DOHH2 (cell line): ENCODE results near the gene STARD8.

ENCODE experiments used
- H3F3A ChIP-seq: fragments of 200-600 bp; sonication (generic), shearing (Covaris generic); 2 replicates; pipeline ENCODE4 v1.6.0; 2016; ENCODE audit warnings: antibody characterized with exemption, mild to moderate bottlenecking; ENCODE audit not compliant: control insufficient read depth, insufficient read depth
- H3K27ac ChIP-seq: fragments of 200-600 bp; sonication (generic); 2 replicates; pipeline ENCODE4 v1.5.1; 2014; ENCODE audit warnings: low read depth, mild to moderate bottlenecking, low read length, moderate library complexity
- H3K27me3 ChIP-seq: fragments of 200-600 bp; sonication (generic); 2 replicates; pipeline ENCODE4 v1.6.1; 2014; ENCODE audit warnings: mild to moderate bottlenecking, low read length, mixed read lengths; ENCODE audit not compliant: control insufficient read depth
- H3K36me3 ChIP-seq: fragments of 200-600 bp; sonication (generic); 2 replicates; pipeline ENCODE4 v1.6.1; 2014; ENCODE audit warnings: mild to moderate bottlenecking, low read length, moderate library complexity, mixed read lengths; ENCODE audit not compliant: control insufficient read depth
- H3K4me1 ChIP-seq: fragments of 200-600 bp; sonication (generic); 2 replicates; pipeline ENCODE4 v1.6.1; 2014; ENCODE audit warnings: mild to moderate bottlenecking, low read length, mixed read lengths; ENCODE audit not compliant: control insufficient read depth
- H3K4me2 ChIP-seq: fragments of 200-600 bp; sonication (generic); 2 replicates; pipeline ENCODE4 v1.6.0; 2014; ENCODE audit warnings: mild to moderate bottlenecking, low read length, moderate library complexity
- H3K4me3 ChIP-seq: fragments of 200-600 bp; sonication (generic); 2 replicates; pipeline ENCODE4 v1.5.1; 2014; ENCODE audit warnings: mild to moderate bottlenecking, low read length, mixed read lengths
- H3K79me2 ChIP-seq: fragments of 200-600 bp; sonication (generic); 2 replicates; pipeline ENCODE4 v1.6.1; 2014; ENCODE audit warnings: mild to moderate bottlenecking, low read length, mixed read lengths; ENCODE audit not compliant: control insufficient read depth
- H3K9me2 ChIP-seq: fragments of 200-600 bp; sonication (generic); replicated peaks from 2 replicates; pipeline ENCODE4 v1.6.1; 2014; ENCODE audit warnings: mild to moderate bottlenecking, low read length, mixed read lengths; ENCODE audit not compliant: control insufficient read depth
- H3K9me3 ChIP-seq: fragments of 200-600 bp; sonication (generic); 2 replicates; pipeline ENCODE4 v1.6.1; 2014; ENCODE audit warnings: antibody characterized with exemption, low read length, mixed read lengths; ENCODE audit not compliant: control insufficient read depth, insufficient read depth
- H4K20me1 ChIP-seq: fragments of 200-600 bp; sonication (generic); 2 replicates; pipeline ENCODE4 v1.6.0; 2014; ENCODE audit warnings: low read depth, mild to moderate bottlenecking, antibody characterized with exemption, low read length, moderate library complexity; ENCODE audit not compliant: control insufficient read depth, insufficient read depth
- EZH2phosphoT487 ChIP-seq: fragments of 200-600 bp; sonication (generic); IDR thresholded peaks from 2 replicates; pipeline ENCODE4 v1.6.1; 2017; ENCODE audit warnings: borderline replicate concordance, mild to moderate bottlenecking, antibody characterized with exemption, low read length, moderate library complexity, mixed read lengths
- TF ChIP-seq, protein P1 (sequence below): fragments of 200-600 bp; sonication (generic); IDR thresholded peaks from one replicate; pipeline ENCODE4 v1.5.1; 2014; ENCODE audit warnings: antibody characterized with exemption, mild to moderate bottlenecking, low read depth, low read length; ENCODE audit not compliant: poor library complexity, severe bottlenecking

Gene STARD8

DNA sequence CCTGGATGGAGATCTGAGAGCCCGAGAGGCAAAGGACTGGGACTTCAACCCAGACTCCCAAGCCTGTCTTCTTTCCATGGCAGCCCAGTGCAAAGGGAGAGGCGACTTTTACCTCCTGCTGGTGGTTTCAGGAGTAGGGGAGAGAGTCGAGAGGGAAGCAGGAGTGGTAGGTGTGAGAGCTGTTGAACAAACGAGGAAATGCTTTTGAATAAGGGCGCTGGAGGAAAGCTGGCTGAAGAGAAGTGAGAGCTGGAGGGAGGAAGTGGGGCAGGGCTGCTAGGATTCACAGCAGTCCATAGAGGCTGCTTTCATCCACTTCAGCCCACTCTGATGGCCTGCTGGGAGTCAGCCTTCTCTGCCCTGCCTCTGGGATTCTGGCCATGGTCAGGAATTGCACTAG lies 99.5 kb downstream of the STARD8 start:
- Histone ChIP-seq H3K27me3 (no peaks in the 10 kb centered on the region), H3K4me3 (no peak overlapping the region), H4K20me1 (no peaks in the 10 kb centered on the region), H3K4me1 (no peaks in the 10 kb centered on the region), H3K4me2 (no peak overlapping the region), H3K36me3 (no peaks in the 10 kb centered on the region), H3K9me3 (no peaks in the 10 kb centered on the region), H3F3A (no peaks in the 10 kb centered on the region), H3K79me2 (no peaks in the 10 kb centered on the region), H3K27ac (no peak overlapping the region), H3K9me2 (no peaks in the 10 kb centered on the region)
- no peak for TF ChIP-seq EZH2phosphoT487

DNA sequence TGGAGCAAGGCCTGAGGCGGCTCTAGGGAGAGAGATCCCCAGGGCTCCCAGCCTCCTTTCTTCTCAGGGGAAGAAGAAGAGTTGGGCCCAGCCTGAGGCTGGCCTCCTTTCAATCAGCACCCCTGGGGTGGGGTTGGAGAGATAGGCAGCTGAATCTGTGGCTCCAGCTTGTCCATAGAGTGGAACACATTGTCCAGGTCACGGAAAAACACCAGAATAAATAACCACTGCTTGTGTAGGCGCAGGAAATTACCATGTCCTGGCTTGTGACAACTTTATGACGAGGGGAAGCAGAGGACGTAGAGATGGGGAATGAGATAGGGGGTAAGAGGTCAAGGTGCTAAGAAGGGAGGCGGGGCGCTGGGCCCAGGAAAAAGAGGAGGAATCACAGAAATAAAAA lies 100.6 kb downstream of the STARD8 start:
- TF ChIP-seq EZH2phosphoT487: no peak
- no peaks in the 10 kb centered on the region for H3K9me2 ChIP-seq
- no peak overlapping the region for H3K4me2 ChIP-seq
- no peaks in the 10 kb centered on the region for H3K4me1 ChIP-seq
- H3K36me3 ChIP-seq: no peaks in the 10 kb centered on the region
- no peak overlapping the region for H3K4me3 ChIP-seq
- no peaks in the 10 kb centered on the region for H3F3A ChIP-seq
- H3K9me3 ChIP-seq: no peaks in the 10 kb centered on the region
- H3K27me3 ChIP-seq: no peaks in the 10 kb centered on the region
- H4K20me1 ChIP-seq: no peaks in the 10 kb centered on the region
- no peaks in the 10 kb centered on the region for H3K79me2 ChIP-seq
- H3K27ac ChIP-seq: no peak overlapping the region

DNA sequence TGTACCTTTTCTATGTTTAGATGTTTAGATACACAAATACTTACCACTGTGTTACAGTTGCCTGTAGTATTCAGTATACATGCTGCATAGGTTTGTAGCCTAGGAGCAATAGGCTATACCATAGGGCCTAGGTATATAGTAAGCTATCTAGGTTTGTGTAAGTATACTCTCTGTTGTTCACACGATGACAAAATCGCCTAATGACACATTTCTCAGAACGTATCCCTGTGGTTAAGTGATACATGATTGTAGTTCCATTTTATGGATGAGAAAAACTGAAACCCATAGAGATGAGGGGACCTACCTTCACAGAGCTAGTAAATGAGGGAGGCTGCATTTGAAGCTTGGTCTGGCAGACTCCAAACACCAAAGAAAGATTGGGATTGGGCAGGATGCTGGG lies 102.0 kb downstream of the STARD8 start:
- Histone ChIP-seq H3K27ac (no peak overlapping the region), H3F3A (no peaks in the 10 kb centered on the region), H3K79me2 (no peaks in the 10 kb centered on the region), H4K20me1 (no peaks in the 10 kb centered on the region), H3K4me3 (no peak overlapping the region), H3K9me2 (no peaks in the 10 kb centered on the region), H3K4me1 (no peaks in the 10 kb centered on the region), H3K4me2 (no peak overlapping the region), H3K27me3 (no peaks in the 10 kb centered on the region), H3K36me3 (no peaks in the 10 kb centered on the region), H3K9me3 (no peaks in the 10 kb centered on the region)
- no peak for TF ChIP-seq EZH2phosphoT487
- TF ChIP-seq, protein P1, sequence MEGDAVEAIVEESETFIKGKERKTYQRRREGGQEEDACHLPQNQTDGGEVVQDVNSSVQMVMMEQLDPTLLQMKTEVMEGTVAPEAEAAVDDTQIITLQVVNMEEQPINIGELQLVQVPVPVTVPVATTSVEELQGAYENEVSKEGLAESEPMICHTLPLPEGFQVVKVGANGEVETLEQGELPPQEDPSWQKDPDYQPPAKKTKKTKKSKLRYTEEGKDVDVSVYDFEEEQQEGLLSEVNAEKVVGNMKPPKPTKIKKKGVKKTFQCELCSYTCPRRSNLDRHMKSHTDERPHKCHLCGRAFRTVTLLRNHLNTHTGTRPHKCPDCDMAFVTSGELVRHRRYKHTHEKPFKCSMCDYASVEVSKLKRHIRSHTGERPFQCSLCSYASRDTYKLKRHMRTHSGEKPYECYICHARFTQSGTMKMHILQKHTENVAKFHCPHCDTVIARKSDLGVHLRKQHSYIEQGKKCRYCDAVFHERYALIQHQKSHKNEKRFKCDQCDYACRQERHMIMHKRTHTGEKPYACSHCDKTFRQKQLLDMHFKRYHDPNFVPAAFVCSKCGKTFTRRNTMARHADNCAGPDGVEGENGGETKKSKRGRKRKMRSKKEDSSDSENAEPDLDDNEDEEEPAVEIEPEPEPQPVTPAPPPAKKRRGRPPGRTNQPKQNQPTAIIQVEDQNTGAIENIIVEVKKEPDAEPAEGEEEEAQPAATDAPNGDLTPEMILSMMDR: no peak

DNA sequence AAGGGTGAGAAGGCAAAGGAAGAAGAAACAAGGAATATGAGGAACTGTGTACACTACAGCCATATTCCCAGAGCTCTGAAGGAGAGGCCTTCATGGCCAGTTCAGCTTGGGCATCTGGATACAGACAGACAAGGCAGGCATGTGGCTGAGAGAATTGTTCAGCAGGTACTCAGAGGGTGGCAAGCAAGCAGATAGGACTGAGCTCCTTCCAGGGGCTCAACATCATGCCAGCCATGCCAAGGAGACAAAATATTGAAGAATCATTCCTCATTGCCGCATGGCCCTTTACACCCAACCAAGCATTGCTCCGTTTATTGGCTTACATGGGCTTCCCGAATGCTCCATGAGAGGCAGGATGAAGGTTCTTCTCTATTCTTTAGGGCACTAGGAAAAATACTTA lies 102.8 kb downstream of the STARD8 start:
- Histone ChIP-seq H3K27ac (no peak overlapping the region), H3F3A (no peaks in the 10 kb centered on the region), H3K4me1 (no peaks in the 10 kb centered on the region), H3K4me2 (no peak overlapping the region), H3K79me2 (no peaks in the 10 kb centered on the region), H3K27me3 (no peaks in the 10 kb centered on the region), H3K9me3 (no peaks in the 10 kb centered on the region), H3K36me3 (no peaks in the 10 kb centered on the region), H4K20me1 (no peaks in the 10 kb centered on the region), H3K9me2 (no peaks in the 10 kb centered on the region), H3K4me3 (no peak overlapping the region)
- TF ChIP-seq, protein P1: no peak
- TF ChIP-seq EZH2phosphoT487: no peak
